Right lobe of liver (tissue), 6 donors: ENCODE results near the gene TNIK. TPM values are rescaled to one million over a fixed set of nuclear protein-coding genes. Genes with fewer than 3 reads are reported as not detected.

ENCODE experiments used
- ATAC-seq, 4 donors: fragments of 200-7000 bp; cut with Tn5 transposase; one replicate each; pipeline ENCODE4 v1.9.1; 2020; ENCODE audit warnings: mild to moderate bottlenecking in 4 of 4, moderate library complexity in 4 of 4
- DNase-seq, 3 donors: peaks; one replicate each; pipeline ENCODE4 v3.0.0-alpha.2; 2020
- H3K27ac ChIP-seq, 3 donors: fragments of 200-600 bp; one replicate each; pipeline ENCODE4 v1.8.0; 2022
- H3K27me3 ChIP-seq, 2 donors: fragments of 200-600 bp; one replicate each; pipeline ENCODE4 v1.8.0; 2022
- H3K36me3 ChIP-seq, 4 donors: fragments of 200-600 bp; sonication (generic) in 1 of 4; one replicate each; pipeline versions ENCODE4 v1.5.1 to v1.8.0; 2017 to 2022; ENCODE audit warnings: control low read depth in 1 of 4
- H3K4me1 ChIP-seq, 4 donors: fragments of 200-600 bp; sonication (generic) in 1 of 4; one replicate each; pipeline versions ENCODE4 v1.5.1 to v1.8.0; 2017 to 2022; ENCODE audit warnings: control low read depth in 1 of 4
- H3K4me3 ChIP-seq, 3 donors: fragments of 200-600 bp; one replicate each; pipeline ENCODE4 v1.8.0; 2022
- H3K9me3 ChIP-seq, 4 donors: fragments of 200-600 bp; sonication (generic) in 1 of 4; one replicate each; pipeline versions ENCODE4 v1.5.1 to v1.8.0; 2017 to 2022; ENCODE audit warnings: control low read depth in 1 of 4
- POLR2A ChIP-seq: fragments of 450-650 bp; IDR thresholded peaks from one replicate; pipeline ENCODE4 v1.6.1; 2017; ENCODE audit warnings: antibody characterized with exemption, mild to moderate bottlenecking
- WGBS: methylation state at CpG from one replicate; pipeline ENCODE4 v1.1.6; 2018; ENCODE audit warnings: low coverage, low lambda C conversion rate; ENCODE audit not compliant: insufficient coverage; ENCODE audit errors: missing lambda C conversion rate; 5-methylcytosine and 5-hydroxymethylcytosine counted together
- intact Hi-C, 2 donors: fragments of 100-400 bp; cut with DNase I; formaldehyde crosslinking; loops; one replicate each; pipeline versions ENCODE4 v1.11.2 to v1.14.1; 2022
- total RNA-seq, 6 experiments: library from RNA; depleted of rRNA in 2 of 6; stranded (reverse); fragments of >200 nt in 2 of 6; fragmentation: NEBNext Ultra II Directional in 3 of 6; extraction: Animal tissue kit (Norgen Biotek cat#: 25700) in 3 of 6; gene quantifications; one replicate each; pipeline versions ENCODE4 v1.1.0 to v1.2.4, GENCODE V29; 2016 to 2023
- TF ChIP-seq, protein P1 (sequence below), 4 donors: fragments of 200-600 bp in 3 of 4; fragments of 450-650 bp in 1 of 4; IDR thresholded peaks; one replicate each; pipeline versions ENCODE4 v1.5.1 to v1.8.0; 2016 to 2022; ENCODE audit warnings: antibody characterized with exemption in 4 of 4, mild to moderate bottlenecking in 2 of 4
- donor health status: DM: no; HTN: yes; CAD: no.
- donor health status: DM: no; HTN: no; CAD: no.
- donor health status: DM: no; HTN: no; CAD: no.
- donor health status: DM: no; HTN: yes; CAD: no.
- donor health status: DM: no; HTN: yes; CAD: no.

The TNIK gene
- total RNA-seq, 6 experiments from 2014 or later = 5.2 to 8.0 (median 6.8) TPM

DNA sequence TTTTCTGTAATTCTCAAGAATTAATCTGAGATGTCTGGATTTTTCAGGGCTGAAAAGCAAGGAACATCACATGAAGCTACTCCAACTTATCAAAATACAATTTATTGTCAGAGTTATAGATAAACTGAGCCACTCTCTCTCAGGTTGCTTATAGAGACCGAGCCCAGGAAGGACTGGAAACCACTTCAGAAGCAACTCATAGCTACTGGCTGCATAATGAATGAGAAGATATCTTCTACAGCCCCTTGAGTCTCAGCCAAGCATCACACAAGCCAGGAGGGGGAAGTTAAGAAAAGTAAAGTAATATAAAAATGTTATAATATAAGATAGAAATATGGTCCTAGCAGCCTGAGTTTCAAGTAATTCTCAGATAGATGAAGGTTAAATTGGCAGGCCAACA is 186.0 kb downstream of the TNIK start:
- Histone ChIP-seq H3K9me3 (no peaks in the 10 kb centered on the region), H3K27ac (no peak overlapping the region), H3K36me3 (no peaks in the 10 kb centered on the region), H3K27me3 (no peaks in the 10 kb centered on the region), H3K4me1 (peaks cover 0 to 9% (median 2%) of the 10 kb centered on the region in 4 donors), H3K4me3 (no peak overlapping the region)
- no peak for ATAC-seq
- DNase-seq = no peak
- TF ChIP-seq POLR2A = no peak
- TF ChIP-seq, protein P1, sequence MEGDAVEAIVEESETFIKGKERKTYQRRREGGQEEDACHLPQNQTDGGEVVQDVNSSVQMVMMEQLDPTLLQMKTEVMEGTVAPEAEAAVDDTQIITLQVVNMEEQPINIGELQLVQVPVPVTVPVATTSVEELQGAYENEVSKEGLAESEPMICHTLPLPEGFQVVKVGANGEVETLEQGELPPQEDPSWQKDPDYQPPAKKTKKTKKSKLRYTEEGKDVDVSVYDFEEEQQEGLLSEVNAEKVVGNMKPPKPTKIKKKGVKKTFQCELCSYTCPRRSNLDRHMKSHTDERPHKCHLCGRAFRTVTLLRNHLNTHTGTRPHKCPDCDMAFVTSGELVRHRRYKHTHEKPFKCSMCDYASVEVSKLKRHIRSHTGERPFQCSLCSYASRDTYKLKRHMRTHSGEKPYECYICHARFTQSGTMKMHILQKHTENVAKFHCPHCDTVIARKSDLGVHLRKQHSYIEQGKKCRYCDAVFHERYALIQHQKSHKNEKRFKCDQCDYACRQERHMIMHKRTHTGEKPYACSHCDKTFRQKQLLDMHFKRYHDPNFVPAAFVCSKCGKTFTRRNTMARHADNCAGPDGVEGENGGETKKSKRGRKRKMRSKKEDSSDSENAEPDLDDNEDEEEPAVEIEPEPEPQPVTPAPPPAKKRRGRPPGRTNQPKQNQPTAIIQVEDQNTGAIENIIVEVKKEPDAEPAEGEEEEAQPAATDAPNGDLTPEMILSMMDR (IDR thresholded peaks at IDR 0.05) = no peak
- intact Hi-C loops = no loop called here
- WGBS = 92% methylated on average over 1 of the region's 1 CpG

DNA sequence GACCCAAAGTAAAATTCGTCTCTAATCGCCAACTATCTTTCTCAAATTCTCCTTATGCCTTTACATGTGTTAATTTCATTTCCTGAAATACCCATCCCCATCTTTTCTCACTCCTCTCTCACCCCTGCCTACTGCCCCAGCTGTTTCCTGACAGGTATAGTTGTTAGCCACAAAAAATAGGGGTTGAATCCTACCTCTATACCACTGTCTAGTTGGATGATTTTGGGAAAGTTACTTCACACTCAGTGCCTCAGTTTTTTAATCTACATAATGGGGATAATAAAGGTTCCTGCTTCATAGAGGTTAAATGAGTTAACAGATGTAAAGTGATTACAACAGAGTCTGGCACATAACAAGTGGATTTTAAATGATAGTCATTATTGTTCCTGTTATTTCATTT is 189.7 kb downstream of the TNIK start:
- DNase-seq (no peak), ATAC-seq (no peak)
- no peaks in the 10 kb centered on the region for H3K9me3 ChIP-seq
- H3K4me3 ChIP-seq = no peak overlapping the region
- H3K27ac ChIP-seq = no peak overlapping the region
- H3K27me3 ChIP-seq = no peaks in the 10 kb centered on the region
- no peaks in the 10 kb centered on the region for H3K36me3 ChIP-seq
- intact Hi-C loops = no loop called here
- 86% methylated on average over 2 of the region's 2 CpGs for WGBS
- H3K4me1 ChIP-seq = peaks cover 0 to 13% (median 4%) of the 10 kb centered on the region in 4 donors
- TF ChIP-seq POLR2A = no peak
- TF ChIP-seq, protein P1 (IDR thresholded peaks at IDR 0.05) = no peak

- TF ChIP-seq POLR2A = no peak
- TF ChIP-seq, protein P1 (IDR thresholded peaks at IDR 0.05) = no peak
- no peak overlapping the region for H3K27ac ChIP-seq
- H3K36me3 ChIP-seq = no peaks in the 10 kb centered on the region
- H3K4me3 ChIP-seq = no peak overlapping the region
- H3K4me1 ChIP-seq = peaks cover 0 to 13% (median 4%) of the 10 kb centered on the region in 4 donors
- no peak for ATAC-seq
- no peaks in the 10 kb centered on the region for H3K27me3 ChIP-seq
- intact Hi-C loops = no loop called here
- no peak for DNase-seq
- H3K9me3 ChIP-seq = no peaks in the 10 kb centered on the region
Observed at GRCh38 chr3:171269542-171269941, 190.7 kb downstream of the TNIK start.

- intact Hi-C loops = no loop called here
- 13% methylated on average over 1 of the region's 1 CpG for WGBS
Observed at GRCh38 chr3:171268677-171269076, 191.5 kb downstream of the TNIK start.

GRCh38 chr3:171267104-171267503 is 193.1 kb downstream of the TNIK start:
- peak in 1 of 4 donors; percentile 27 for ATAC-seq
- WGBS = 33% methylated on average over 1 of the region's 1 CpG
- H3K27ac ChIP-seq = no peak overlapping the region
- H3K4me1 ChIP-seq = peaks cover 0 to 13% (median 4%) of the 10 kb centered on the region in 4 donors
- H3K4me3 ChIP-seq = no peak overlapping the region
- no peak for TF ChIP-seq POLR2A
- TF ChIP-seq, protein P1 (IDR thresholded peaks at IDR 0.05) = no peak
- no peaks in the 10 kb centered on the region for H3K9me3 ChIP-seq
- no peaks in the 10 kb centered on the region for H3K36me3 ChIP-seq
- intact Hi-C loops = no loop called here
- no peaks in the 10 kb centered on the region for H3K27me3 ChIP-seq
- DNase-seq = no peak

More at GRCh38 chr3:171268677-171269076, 191.5 kb downstream of the TNIK start:
- peak in 1 of 4 donors; percentile 33 for ATAC-seq
- no peaks in the 10 kb centered on the region for H3K9me3 ChIP-seq
- H3K27ac ChIP-seq = no peak overlapping the region
- no peaks in the 10 kb centered on the region for H3K36me3 ChIP-seq
- TF ChIP-seq POLR2A = no peak
- H3K4me1 ChIP-seq = peaks cover 0 to 13% (median 4%) of the 10 kb centered on the region in 4 donors
- H3K27me3 ChIP-seq = no peaks in the 10 kb centered on the region
- DNase-seq = no peak
- H3K4me3 ChIP-seq = no peak overlapping the region
